Suprapubic skin (tissue), 4 donors: Measurements from ENCODE around the gene LPAR5.

Experiments
- CTCF ChIP-seq, 2 donors: fragments of 200-600 bp in 1 of 2; fragments of 450-650 bp in 1 of 2; sonication (generic) in 1 of 2; IDR thresholded peaks; one replicate each; pipeline ENCODE4 v1.5.1; 2016 to 2019; ENCODE audit warnings: antibody characterized with exemption in 2 of 2, mild to moderate bottlenecking in 1 of 2, moderate library complexity in 1 of 2
- EP300 ChIP-seq: sonication (generic); formaldehyde crosslinking; IDR thresholded peaks from one replicate; pipeline ENCODE4 v1.6.1; 2017; ENCODE audit warnings: antibody characterized with exemption
- POLR2A ChIP-seq, 2 donors: fragments of 450-650 bp; IDR thresholded peaks; one replicate each; pipeline ENCODE4 v1.6.1; 2017; ENCODE audit warnings: antibody characterized with exemption in 2 of 2, mild to moderate bottlenecking in 2 of 2, moderate library complexity in 2 of 2
- POLR2AphosphoS5 ChIP-seq, 3 donors: sonication (generic); formaldehyde crosslinking; IDR thresholded peaks; one replicate each; pipeline ENCODE4 v1.6.1; 2017; ENCODE audit warnings: antibody characterized with exemption in 3 of 3

GRCh38 chr12:6573001-6573400, 62.8 kb downstream of the LPAR5 start:
- TF ChIP-seq EP300 (no peak), CTCF (IDR thresholded peaks at IDR 0.05) (no peak), POLR2AphosphoS5 (IDR thresholded peaks at IDR 0.05) (no peak), POLR2A (IDR thresholded peaks at IDR 0.05) (no peak)
